ENCODE data around the gene UBE3D. TPM values are rescaled to one million over a fixed set of nuclear protein-coding genes. Genes with fewer than 3 reads are reported as not detected.

Gene UBE3D
- total RNA-seq, 1 donor from 2014 or later = 12.1 TPM

GRCh38 chr6:83069633-83070032, 4.0 kb upstream of the UBE3D start:
- Mint-ChIP-seq H3K27ac (ENCODE audit: unreplicated experiment) (no peak overlapping the region), H3K4me1 (ENCODE audit: unreplicated experiment) (peaks cover 19% of the 10 kb centered on the region)
- TF ChIP-seq CTCF (IDR thresholded peaks at IDR 0.05; ENCODE audit: unreplicated experiment) = no peak

GRCh38 chr6:83068616-83069015, 3.0 kb upstream of the UBE3D start:
- no peak for TF ChIP-seq CTCF (IDR thresholded peaks at IDR 0.05; ENCODE audit: unreplicated experiment)
- H3K27me3 Mint-ChIP-seq (ENCODE audit: unreplicated experiment) = peaks cover 5% of the 10 kb centered on the region
- no peak for DNase-seq (ENCODE audit: low spot score)
- peaks cover 21% of the 10 kb centered on the region for H3K4me1 Mint-ChIP-seq (ENCODE audit: unreplicated experiment)
- H3K36me3 Mint-ChIP-seq (ENCODE audit: low read depth, unreplicated experiment) = no peaks in the 10 kb centered on the region
- H3K9me3 Mint-ChIP-seq (ENCODE audit: unreplicated experiment) = no peaks in the 10 kb centered on the region
- H3K27ac Mint-ChIP-seq (ENCODE audit: unreplicated experiment) = peak overlapping the region; percentile 75
- H3K4me3 Mint-ChIP-seq (ENCODE audit: unreplicated experiment) = peak overlapping the region; percentile 94

More at GRCh38 chr6:83069633-83070032, 4.0 kb upstream of the UBE3D start:
- no peaks in the 10 kb centered on the region for H3K9me3 Mint-ChIP-seq (ENCODE audit: unreplicated experiment)
- no peak overlapping the region for H3K4me3 Mint-ChIP-seq (ENCODE audit: unreplicated experiment)
- H3K27me3 Mint-ChIP-seq (ENCODE audit: unreplicated experiment) = peaks cover 5% of the 10 kb centered on the region
- H3K36me3 Mint-ChIP-seq (ENCODE audit: low read depth, unreplicated experiment) = no peaks in the 10 kb centered on the region
- DNase-seq (ENCODE audit: low spot score) = no peak

GRCh38 chr6:83067448-83068439, 2.1 kb upstream of the UBE3D start, which contains the start of gene DOP1A:
Gene DOP1A (plus strand): TSS chr6:83067671. CDS start chr6:83096978, 29,307 bp downstream.
- Mint-ChIP-seq H3K27ac (ENCODE audit: unreplicated experiment) (peak within 1 kb of the TSS; percentile 75), H3K9me3 (ENCODE audit: unreplicated experiment) (no peaks in the 10 kb centered on the region), H3K4me3 (ENCODE audit: unreplicated experiment) (peak within 1 kb of the TSS; percentile 94), H3K4me1 (ENCODE audit: unreplicated experiment) (peaks cover 21% of the 10 kb centered on the region), H3K36me3 (ENCODE audit: low read depth, unreplicated experiment) (no peaks in the 10 kb centered on the region), H3K27me3 (ENCODE audit: unreplicated experiment) (peaks cover 5% of the 10 kb centered on the region)
- peak; percentile 96 for TF ChIP-seq CTCF (IDR thresholded peaks at IDR 0.05; ENCODE audit: unreplicated experiment)
- DNase-seq (ENCODE audit: low spot score) = peak; percentile 98

GRCh38 chr6:83062225-83062624, 3.4 kb downstream of the UBE3D start:
- H3K36me3 Mint-ChIP-seq (ENCODE audit: low read depth, unreplicated experiment) = no peaks in the 10 kb centered on the region
- H3K4me1 Mint-ChIP-seq (ENCODE audit: unreplicated experiment) = peaks cover 6% of the 10 kb centered on the region
- no peak overlapping the region for H3K27ac Mint-ChIP-seq (ENCODE audit: unreplicated experiment)
- H3K27me3 Mint-ChIP-seq (ENCODE audit: unreplicated experiment) = no peaks in the 10 kb centered on the region
- no peak overlapping the region for H3K4me3 Mint-ChIP-seq (ENCODE audit: unreplicated experiment)
- DNase-seq (ENCODE audit: low spot score) = no peak
- H3K9me3 Mint-ChIP-seq (ENCODE audit: unreplicated experiment) = no peaks in the 10 kb centered on the region
- no peak for TF ChIP-seq CTCF (IDR thresholded peaks at IDR 0.05; ENCODE audit: unreplicated experiment)

GRCh38 chr6:83061190-83061589, 4.5 kb downstream of the UBE3D start:
- H3K27ac Mint-ChIP-seq (ENCODE audit: unreplicated experiment) = no peak overlapping the region
- no peaks in the 10 kb centered on the region for H3K27me3 Mint-ChIP-seq (ENCODE audit: unreplicated experiment)
- H3K9me3 Mint-ChIP-seq (ENCODE audit: unreplicated experiment) = no peaks in the 10 kb centered on the region
- H3K36me3 Mint-ChIP-seq (ENCODE audit: low read depth, unreplicated experiment) = no peaks in the 10 kb centered on the region
- peaks cover 6% of the 10 kb centered on the region for H3K4me1 Mint-ChIP-seq (ENCODE audit: unreplicated experiment)
- TF ChIP-seq CTCF (IDR thresholded peaks at IDR 0.05; ENCODE audit: unreplicated experiment) = no peak
- H3K4me3 Mint-ChIP-seq (ENCODE audit: unreplicated experiment) = no peak overlapping the region
- no peak for DNase-seq (ENCODE audit: low spot score)
